CD4-positive, alpha-beta T cell (primary cell): ENCODE data around the gene PRTFDC1. TPM values are rescaled to one million over a fixed set of nuclear protein-coding genes. Genes with fewer than 3 reads are reported as not detected.
A peak's percentile ranks its signal among the peaks of the same experiment; 100 is the strongest.
"Not testable (repeated sequence)": the region's sequence is repeated elsewhere in the genome, so short reads cannot be mapped to it uniquely, and the experiment has no call there.

ENCODE experiments used
- ATAC-seq: fragments of 200-7000 bp; cut with Tn5 transposase; one replicate; pipeline ENCODE4 v1.10.0; 2022; ENCODE audit warnings: mild to moderate bottlenecking; ENCODE audit not compliant: poor library complexity
- CTCF ChIA-PET: fragments of 350-600 bp; sonication (Branson Sonifier 250); formaldehyde crosslinking; loops from one replicate; lab custom pipeline; 2021; ENCODE audit warnings: antibody characterized with exemption, inconsistent platforms; lab: Charles Lee
- POLR2A ChIA-PET: fragments of 350-600 bp; sonication (Branson Sonifier 250); formaldehyde crosslinking; loops from one replicate; lab custom pipeline; 2021; ENCODE audit warnings: antibody characterized with exemption, inconsistent platforms; lab: Charles Lee
- DNase-seq, 14 experiments: peaks; one replicate each; pipeline ENCODE4 v3.0.0-alpha.2; 2013 to 2020; ENCODE audit warnings: mixed read lengths in 2 of 14
- H3K27ac ChIP-seq, 2 donors: one replicate each; pipeline versions ENCODE4 v1.5.1 to v1.7.0; 2013; ENCODE audit warnings: low read length in 2 of 2, low read depth in 1 of 2, mild to moderate bottlenecking in 1 of 2
- H3K27me3 ChIP-seq, 2 experiments: 1 replicate in 1 of 2; 2 replicates in 1 of 2; pipeline versions ENCODE4 v1.6.1 to v1.7.0; 2013; ENCODE audit warnings: low read length in 2 of 2, control low read depth in 1 of 2, mild to moderate bottlenecking in 1 of 2, moderate library complexity in 1 of 2; ENCODE audit not compliant: insufficient read depth in 2 of 2, control insufficient read depth in 1 of 2
- H3K36me3 ChIP-seq: one replicate; pipeline ENCODE4 v1.6.1; 2013; ENCODE audit warnings: low read length, control low read depth; ENCODE audit not compliant: insufficient read depth
- H3K4me1 ChIP-seq: one replicate; pipeline ENCODE4 v1.6.1; 2013; ENCODE audit warnings: low read length, control low read depth; ENCODE audit not compliant: insufficient read depth
- H3K4me3 ChIP-seq: one replicate; pipeline ENCODE4 v1.5.1; 2013; ENCODE audit warnings: mild to moderate bottlenecking, low read length, moderate library complexity
- H3K9me3 ChIP-seq, 2 experiments: 1 replicate in 1 of 2; 2 replicates in 1 of 2; pipeline versions ENCODE4 v1.6.1 to v1.7.0; 2013; ENCODE audit warnings: low read length in 2 of 2, mild to moderate bottlenecking in 2 of 2, control low read depth in 1 of 2, moderate library complexity in 1 of 2; ENCODE audit not compliant: control insufficient read depth in 1 of 2, insufficient read depth in 1 of 2
- H3K27ac Mint-ChIP-seq: one replicate; pipeline ENCODE4 v1.8.0; 2020; ENCODE audit warnings: mixed read lengths
- H3K27me3 Mint-ChIP-seq: one replicate; pipeline ENCODE4 v1.8.0; 2021; ENCODE audit warnings: mixed read lengths
- H3K36me3 Mint-ChIP-seq: one replicate; pipeline ENCODE4 v1.8.0; 2021; ENCODE audit warnings: low read depth, mixed read lengths
- H3K4me1 Mint-ChIP-seq: one replicate; pipeline ENCODE4 v1.8.0; 2021; ENCODE audit warnings: low read depth, mixed read lengths
- H3K4me3 Mint-ChIP-seq: one replicate; pipeline ENCODE4 v1.8.0; 2020; ENCODE audit warnings: mild to moderate bottlenecking, mixed read lengths
- H3K9me3 Mint-ChIP-seq: one replicate; pipeline ENCODE4 v1.8.0; 2020; ENCODE audit warnings: mixed read lengths
- intact Hi-C, 2 experiments: fragments of 100-400 bp; cut with DNase I in 1 of 2; cut with micrococcal nuclease in 1 of 2; formaldehyde crosslinking; loops; one replicate each; pipeline versions ENCODE4 v1.15.1 to v1.9.0; 2023 to 2025; cut with DNase I, micrococcal nuclease
- total RNA-seq, 174 experiments: library from RNA in 2 of 174; stranded (reverse) in 2 of 174; gene quantifications; one replicate each; pipeline ENCODE4 v1.2.3 and lab custom pipeline; 2021 to 2026
- TF ChIP-seq, protein P1 (sequence below): fragments of 200-600 bp; IDR thresholded peaks from one replicate; pipeline ENCODE4 v1.8.0; 2022; ENCODE audit warnings: antibody characterized with exemption, mild to moderate bottlenecking

Gene PRTFDC1
- total RNA-seq, 2 experiments from 2014 or later: 0.52 to 0.67 TPM

DNA sequence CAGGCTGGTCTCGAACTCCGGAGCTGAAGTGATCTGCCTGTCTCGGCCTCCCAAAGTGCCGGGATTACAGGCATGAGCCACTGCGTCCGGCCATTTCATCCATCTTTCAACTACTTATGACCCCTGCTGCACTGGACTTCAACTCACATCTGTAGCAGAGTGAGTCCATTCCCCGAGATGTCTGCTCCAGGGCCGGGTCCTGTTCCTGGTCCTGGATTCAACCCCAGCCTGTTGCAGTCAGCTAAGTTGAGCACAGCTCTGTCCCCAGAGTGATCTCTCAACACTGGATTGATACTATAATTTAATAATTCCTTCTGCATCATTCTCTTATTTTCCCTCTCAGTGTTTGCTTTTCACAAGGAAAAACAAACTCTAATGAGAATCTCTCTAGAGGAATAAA lies 25.8 kb downstream of the PRTFDC1 start:
- H3K27me3 ChIP-seq: no peaks in the 10 kb centered on the region
- H3K27ac ChIP-seq: no peak overlapping the region
- TF ChIP-seq, protein P1, sequence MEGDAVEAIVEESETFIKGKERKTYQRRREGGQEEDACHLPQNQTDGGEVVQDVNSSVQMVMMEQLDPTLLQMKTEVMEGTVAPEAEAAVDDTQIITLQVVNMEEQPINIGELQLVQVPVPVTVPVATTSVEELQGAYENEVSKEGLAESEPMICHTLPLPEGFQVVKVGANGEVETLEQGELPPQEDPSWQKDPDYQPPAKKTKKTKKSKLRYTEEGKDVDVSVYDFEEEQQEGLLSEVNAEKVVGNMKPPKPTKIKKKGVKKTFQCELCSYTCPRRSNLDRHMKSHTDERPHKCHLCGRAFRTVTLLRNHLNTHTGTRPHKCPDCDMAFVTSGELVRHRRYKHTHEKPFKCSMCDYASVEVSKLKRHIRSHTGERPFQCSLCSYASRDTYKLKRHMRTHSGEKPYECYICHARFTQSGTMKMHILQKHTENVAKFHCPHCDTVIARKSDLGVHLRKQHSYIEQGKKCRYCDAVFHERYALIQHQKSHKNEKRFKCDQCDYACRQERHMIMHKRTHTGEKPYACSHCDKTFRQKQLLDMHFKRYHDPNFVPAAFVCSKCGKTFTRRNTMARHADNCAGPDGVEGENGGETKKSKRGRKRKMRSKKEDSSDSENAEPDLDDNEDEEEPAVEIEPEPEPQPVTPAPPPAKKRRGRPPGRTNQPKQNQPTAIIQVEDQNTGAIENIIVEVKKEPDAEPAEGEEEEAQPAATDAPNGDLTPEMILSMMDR: no peak
- no peak for ATAC-seq
- Mint-ChIP-seq H3K27ac (no peak overlapping the region), H3K9me3 (no peaks in the 10 kb centered on the region), H3K36me3 (no peaks in the 10 kb centered on the region), H3K4me3 (no peak overlapping the region), H3K27me3 (no peaks in the 10 kb centered on the region), H3K4me1 (peaks cover 18% of the 10 kb centered on the region)
- POLR2A ChIA-PET: no interaction called here
- CTCF ChIA-PET: no interaction called here
- intact Hi-C loops: no loop called here
- peaks cover 0 to 7% of the 10 kb centered on the region in 2 experiments for H3K9me3 ChIP-seq
- peaks cover 8% of the 10 kb centered on the region for H3K4me1 ChIP-seq
- no peak overlapping the region for H3K4me3 ChIP-seq
- H3K36me3 ChIP-seq: no peaks in the 10 kb centered on the region
- DNase-seq: no peak

DNA sequence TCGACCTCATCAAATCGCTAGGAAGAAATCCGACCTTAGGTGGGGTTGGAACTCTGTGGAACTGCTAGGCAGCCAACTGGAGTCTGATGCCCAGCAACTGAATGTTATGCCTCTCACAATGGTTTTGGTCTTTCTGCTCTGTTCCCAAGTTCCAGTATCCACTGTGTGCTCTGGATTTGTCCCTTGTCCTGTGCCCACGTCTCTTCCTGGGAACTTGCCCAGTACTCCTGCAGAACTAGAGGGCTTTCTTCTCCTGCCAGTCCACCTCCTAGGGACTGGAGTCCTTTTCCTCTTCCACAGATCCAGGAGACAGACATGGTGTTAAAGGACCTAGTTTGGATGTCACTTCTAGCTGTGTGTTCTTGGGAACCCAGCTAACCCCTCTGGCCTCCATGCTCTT lies 26.6 kb downstream of the PRTFDC1 start:
- Mint-ChIP-seq H3K4me1 (peaks cover 25% of the 10 kb centered on the region), H3K27ac (no peak overlapping the region), H3K4me3 (no peak overlapping the region), H3K27me3 (no peaks in the 10 kb centered on the region), H3K9me3 (no peaks in the 10 kb centered on the region), H3K36me3 (no peaks in the 10 kb centered on the region)
- H3K27ac ChIP-seq: no peak overlapping the region
- peaks cover 0 to 7% of the 10 kb centered on the region in 2 experiments for H3K9me3 ChIP-seq
- ATAC-seq (no peak), DNase-seq (no peak)
- no peaks in the 10 kb centered on the region for H3K36me3 ChIP-seq
- no peaks in the 10 kb centered on the region for H3K27me3 ChIP-seq
- POLR2A ChIA-PET: no interaction called here
- CTCF ChIA-PET: no interaction called here
- H3K4me1 ChIP-seq: peaks cover 12% of the 10 kb centered on the region
- TF ChIP-seq, protein P1: no peak
- H3K4me3 ChIP-seq: no peak overlapping the region
- intact Hi-C loops: no loop called here

DNA sequence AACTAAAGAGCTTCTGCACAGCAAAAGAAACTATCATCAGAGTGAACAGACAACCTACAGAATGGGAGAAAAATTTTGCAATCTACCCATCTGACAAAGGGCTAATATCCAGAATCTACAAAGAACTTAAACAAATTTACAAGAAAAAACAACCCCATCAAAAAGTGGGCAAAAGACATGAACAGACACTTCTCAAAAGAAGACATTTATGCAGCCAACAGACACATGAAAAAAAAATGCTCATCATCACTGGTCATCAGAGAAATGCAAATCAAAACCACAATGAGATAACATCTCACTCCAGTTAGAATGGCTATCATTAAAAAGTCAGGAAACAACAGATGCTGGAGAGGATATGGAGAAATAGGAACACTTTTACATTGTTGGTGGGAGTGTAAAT lies 27.9 kb downstream of the PRTFDC1 start:
- peaks cover 12% of the 10 kb centered on the region for H3K4me1 ChIP-seq
- ATAC-seq, CTCF ChIA-PET, H3K27me3 ChIP-seq, DNase-seq, H3K9me3 ChIP-seq, H3K36me3 ChIP-seq, intact Hi-C loops, H3K27ac Mint-ChIP-seq, H3K4me3 Mint-ChIP-seq, H3K27ac ChIP-seq, H3K27me3 Mint-ChIP-seq, H3K4me3 ChIP-seq, H3K36me3 Mint-ChIP-seq, H3K9me3 Mint-ChIP-seq, POLR2A ChIA-PET: not testable (repeated sequence)
- peaks cover 22% of the 10 kb centered on the region for H3K4me1 Mint-ChIP-seq

DNA sequence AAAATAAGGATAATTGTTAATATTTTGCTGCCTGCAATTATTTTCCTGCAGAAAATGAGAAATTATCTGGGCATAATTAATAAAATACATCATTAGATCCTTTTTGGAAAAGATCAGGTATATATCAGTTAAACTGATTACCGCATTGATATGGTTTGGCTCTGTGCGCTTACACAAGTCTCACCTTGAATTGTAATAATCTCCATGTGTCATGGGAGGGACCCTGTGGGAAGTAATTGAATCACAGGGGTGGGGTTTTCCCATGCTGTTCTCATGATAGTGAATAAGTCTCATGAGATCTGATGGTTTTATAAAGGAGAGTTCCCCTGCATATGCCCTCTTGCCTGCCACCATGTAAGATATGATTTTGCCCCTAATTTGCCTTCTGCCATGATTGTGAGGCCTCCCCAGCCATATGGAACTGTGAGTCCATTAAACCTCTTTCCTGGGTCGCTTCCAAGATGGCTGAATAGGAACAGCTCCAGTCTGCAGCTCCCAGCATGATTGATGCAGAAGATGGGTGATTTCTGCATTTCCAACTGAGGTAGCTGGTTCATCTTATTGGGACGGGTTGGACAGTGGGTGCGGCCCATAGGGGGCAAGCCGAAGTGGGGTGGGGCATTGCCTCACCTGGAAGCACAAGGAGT lies 30.1 kb downstream of the PRTFDC1 start:
- H3K27ac Mint-ChIP-seq, H3K9me3 ChIP-seq, H3K4me1 ChIP-seq, H3K36me3 Mint-ChIP-seq, intact Hi-C loops, H3K4me3 Mint-ChIP-seq, POLR2A ChIA-PET, H3K4me3 ChIP-seq, H3K27me3 ChIP-seq, H3K27ac ChIP-seq, H3K9me3 Mint-ChIP-seq, H3K36me3 ChIP-seq, ATAC-seq, H3K27me3 Mint-ChIP-seq, H3K4me1 Mint-ChIP-seq: not testable (repeated sequence)
- peak in 2 of 14 experiments; percentile 11 to 25 for DNase-seq
- CTCF ChIA-PET: interaction anchor here (0.7 kb wide), 1 partner anchor 198 kb away, joined by 3 read pairs; no protein-coding TSS in a partner anchor
